H9 (cell line): ENCODE measurements around the gene ANKRD12. TPM values are rescaled to one million over a fixed set of nuclear protein-coding genes. Genes with fewer than 3 reads are reported as not detected.

Source experiments
- DNase-seq: peaks from one replicate; pipeline ENCODE4 v3.0.0-alpha.2; 2017
- H2AFZ ChIP-seq: one replicate; pipeline ENCODE4 v1.6.1; 2013; ENCODE audit warnings: mild to moderate bottlenecking, low read length, control low read depth, moderate library complexity
- H2AK5ac ChIP-seq: 2 replicates; pipeline ENCODE4 v1.6.1; 2013; ENCODE audit warnings: low read length, control low read depth, mixed read lengths; ENCODE audit not compliant: insufficient read length
- H2BK120ac ChIP-seq: one replicate; pipeline ENCODE4 v1.6.1; 2013; ENCODE audit warnings: low read depth, mild to moderate bottlenecking, low read length, control low read depth, inconsistent platforms; ENCODE audit not compliant: poor library complexity, severe bottlenecking
- H2BK12ac ChIP-seq: 2 replicates; pipeline ENCODE4 v1.6.1; 2013; ENCODE audit warnings: low read length, control low read depth, mixed read lengths, low read depth; ENCODE audit not compliant: insufficient read length
- H2BK15ac ChIP-seq: 2 replicates; pipeline ENCODE4 v1.6.1; 2013; ENCODE audit warnings: low read depth, low read length, control low read depth
- H2BK20ac ChIP-seq: one replicate; pipeline ENCODE4 v1.6.1; 2013; ENCODE audit warnings: low read depth, mild to moderate bottlenecking, low read length, control low read depth, inconsistent platforms; ENCODE audit not compliant: poor library complexity, severe bottlenecking
- H2BK5ac ChIP-seq: 2 replicates; pipeline ENCODE4 v1.6.1; 2013; ENCODE audit warnings: low read length, control low read depth, mixed read lengths; ENCODE audit not compliant: insufficient read length
- H3K14ac ChIP-seq: 2 replicates; pipeline ENCODE4 v1.6.1; 2013; ENCODE audit warnings: low read length, control low read depth; ENCODE audit not compliant: insufficient read depth
- H3K18ac ChIP-seq: 2 replicates; pipeline ENCODE4 v1.6.1; 2013; ENCODE audit warnings: low read depth, mild to moderate bottlenecking, mixed read lengths, low read length, control low read depth; ENCODE audit not compliant: insufficient read length
- H3K23ac ChIP-seq: 2 replicates; pipeline ENCODE4 v1.6.1; 2013; ENCODE audit warnings: low read length, control low read depth, mixed read lengths, low read depth; ENCODE audit not compliant: insufficient read length
- H3K23me2 ChIP-seq: 2 replicates; pipeline ENCODE4 v1.6.1; 2013; ENCODE audit warnings: low read depth, mild to moderate bottlenecking, mixed read lengths, low read length, control low read depth; ENCODE audit not compliant: insufficient read length, poor library complexity, severe bottlenecking
- H3K27ac ChIP-seq: 2 replicates; pipeline ENCODE4 v1.5.1; 2013; ENCODE audit warnings: low read length, control low read depth, mixed read lengths, low read depth; ENCODE audit not compliant: insufficient read length
- H3K27me3 ChIP-seq: 2 replicates; pipeline ENCODE4 v1.6.1; 2013; ENCODE audit warnings: low read length, control low read depth, inconsistent platforms; ENCODE audit not compliant: insufficient read depth
- H3K4ac ChIP-seq: 2 replicates; pipeline ENCODE4 v1.6.1; 2013; ENCODE audit warnings: low read depth, mild to moderate bottlenecking, control low read depth, inconsistent platforms, low read length, moderate library complexity
- H3K4me1 ChIP-seq: 2 replicates; pipeline ENCODE4 v1.6.1; 2013; ENCODE audit warnings: low read length, control low read depth, inconsistent platforms; ENCODE audit not compliant: insufficient read depth
- H3K4me2 ChIP-seq: 2 replicates; pipeline ENCODE4 v1.6.1; 2013; ENCODE audit warnings: low read length, control low read depth, mixed read lengths; ENCODE audit not compliant: insufficient read length, insufficient read depth
- H3K56ac ChIP-seq: 2 replicates; pipeline ENCODE4 v1.6.1; 2013; ENCODE audit warnings: low read depth, mild to moderate bottlenecking, mixed read lengths, low read length, control low read depth; ENCODE audit not compliant: insufficient read length
- H3K79me1 ChIP-seq: 2 replicates; pipeline ENCODE4 v1.6.1; 2013; ENCODE audit warnings: low read depth, mild to moderate bottlenecking, moderate library complexity, low read length, control low read depth, inconsistent platforms; ENCODE audit not compliant: insufficient read depth, poor library complexity, severe bottlenecking
- H3K79me2 ChIP-seq: 2 replicates; pipeline ENCODE4 v1.6.1; 2013; ENCODE audit warnings: low read length, control low read depth, inconsistent platforms; ENCODE audit not compliant: insufficient read depth
- H3K9ac ChIP-seq: 2 replicates; pipeline ENCODE4 v1.6.1; 2013; ENCODE audit warnings: low read length, control low read depth, mixed read lengths; ENCODE audit not compliant: insufficient read length; ENCODE audit errors: extremely low read depth
- H3K9me3 ChIP-seq: one replicate; pipeline ENCODE4 v1.6.1; 2013; ENCODE audit warnings: low read depth, low read length, inconsistent platforms; ENCODE audit not compliant: control insufficient read depth
- H3T11ph ChIP-seq: one replicate; pipeline ENCODE4 v1.6.1; 2013; ENCODE audit warnings: mild to moderate bottlenecking, low read length, control low read depth, inconsistent platforms
- H4K20me1 ChIP-seq: one replicate; pipeline ENCODE4 v1.6.1; 2013; ENCODE audit not compliant: control insufficient read depth, insufficient read length, insufficient read depth
- H4K5ac ChIP-seq: 2 replicates; pipeline ENCODE4 v1.6.1; 2013; ENCODE audit warnings: low read depth, mild to moderate bottlenecking, mixed read lengths, low read length, control low read depth; ENCODE audit not compliant: insufficient read length
- H4K8ac ChIP-seq: replicated peaks from 2 replicates; pipeline ENCODE4 v1.6.1; 2013; ENCODE audit warnings: low read length, control low read depth, mixed read lengths, low read depth; ENCODE audit not compliant: insufficient read length
- H4K91ac ChIP-seq: 2 replicates; pipeline ENCODE4 v1.6.1; 2013; ENCODE audit warnings: low read depth, mild to moderate bottlenecking, moderate library complexity, mixed read lengths, low read length, control low read depth; ENCODE audit not compliant: insufficient read length
- H3K27ac Mint-ChIP-seq, 3 experiments: 2 replicates in 2 of 3; 3 replicates in 1 of 3; pipeline ENCODE4 v1.8.0; 2020 to 2021; ENCODE audit warnings: mixed read lengths in 3 of 3, mild to moderate bottlenecking in 1 of 3, moderate library complexity in 1 of 3
- H3K27me3 Mint-ChIP-seq: 2 replicates; pipeline ENCODE4 v1.8.0; 2021; ENCODE audit warnings: low read depth, mild to moderate bottlenecking, moderate library complexity, mixed read lengths
- H3K36me3 Mint-ChIP-seq, 3 experiments: 2 replicates in 2 of 3; 3 replicates in 1 of 3; pipeline ENCODE4 v1.8.0; 2020 to 2021; ENCODE audit warnings: low read depth in 3 of 3, mixed read lengths in 3 of 3; ENCODE audit not compliant: insufficient read depth in 1 of 3
- H3K4me1 Mint-ChIP-seq, 2 experiments: 2 replicates each; pipeline ENCODE4 v1.8.0; 2020; ENCODE audit warnings: mixed read lengths in 2 of 2
- H3K4me3 Mint-ChIP-seq, 2 experiments: 2 replicates in 1 of 2; 3 replicates in 1 of 2; pipeline ENCODE4 v1.8.0; 2020 to 2021; ENCODE audit warnings: mild to moderate bottlenecking in 2 of 2, mixed read lengths in 2 of 2, moderate library complexity in 1 of 2
- H3K9me3 Mint-ChIP-seq, 2 experiments: 2 replicates in 1 of 2; 3 replicates in 1 of 2; pipeline ENCODE4 v1.8.0; 2020; ENCODE audit warnings: mild to moderate bottlenecking in 2 of 2, mixed read lengths in 2 of 2, moderate library complexity in 1 of 2
- WGBS: extraction: QIAGEN DNeasy Blood & Tissue Kit; methylation state at CpG from one replicate; pipeline ENCODE4 v1.1.7; 2013; ENCODE audit warnings: missing lambda C conversion rate, low lambda C conversion rate, mixed read lengths; ENCODE audit not compliant: insufficient read length; ENCODE audit errors: extremely low coverage; 5-methylcytosine and 5-hydroxymethylcytosine counted together
- total RNA-seq: library from RNA; stranded (reverse); gene quantifications from 2 replicates; pipeline ENCODE4 v1.2.1, GENCODE V29; 2021
- TF ChIP-seq, protein P1 (sequence below): fragments of 200-600 bp; sonication (generic); conservative IDR thresholded peaks from 3 replicates; pipeline ENCODE4 v1.8.0; 2021; ENCODE audit warnings: antibody characterized with exemption, mild to moderate bottlenecking

ANKRD12 gene
- total RNA-seq, 1 experiment from 2014 or later: 38.9 TPM

DNA sequence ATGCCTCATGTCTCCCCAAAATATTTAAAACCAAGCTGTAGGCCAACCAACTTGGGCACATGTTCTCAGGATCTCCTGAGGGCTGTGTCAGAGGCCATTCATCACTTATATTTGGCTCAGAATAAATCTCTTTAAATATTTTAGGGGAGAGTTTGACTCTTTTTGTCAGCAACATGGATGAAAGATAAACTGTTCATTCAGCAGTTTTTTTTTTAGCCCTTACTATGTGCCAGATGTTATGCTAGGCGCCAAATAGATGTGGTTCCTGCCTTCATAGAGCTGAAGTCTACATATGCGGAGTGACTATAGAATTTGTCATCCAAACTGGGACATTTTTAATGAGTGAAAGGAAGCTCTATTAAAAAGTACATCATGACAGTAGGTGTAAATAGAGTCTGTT is 155.5 kb downstream of the ANKRD12 start:
- no peak overlapping the region for H3K4me3 Mint-ChIP-seq
- TF ChIP-seq, protein P1, sequence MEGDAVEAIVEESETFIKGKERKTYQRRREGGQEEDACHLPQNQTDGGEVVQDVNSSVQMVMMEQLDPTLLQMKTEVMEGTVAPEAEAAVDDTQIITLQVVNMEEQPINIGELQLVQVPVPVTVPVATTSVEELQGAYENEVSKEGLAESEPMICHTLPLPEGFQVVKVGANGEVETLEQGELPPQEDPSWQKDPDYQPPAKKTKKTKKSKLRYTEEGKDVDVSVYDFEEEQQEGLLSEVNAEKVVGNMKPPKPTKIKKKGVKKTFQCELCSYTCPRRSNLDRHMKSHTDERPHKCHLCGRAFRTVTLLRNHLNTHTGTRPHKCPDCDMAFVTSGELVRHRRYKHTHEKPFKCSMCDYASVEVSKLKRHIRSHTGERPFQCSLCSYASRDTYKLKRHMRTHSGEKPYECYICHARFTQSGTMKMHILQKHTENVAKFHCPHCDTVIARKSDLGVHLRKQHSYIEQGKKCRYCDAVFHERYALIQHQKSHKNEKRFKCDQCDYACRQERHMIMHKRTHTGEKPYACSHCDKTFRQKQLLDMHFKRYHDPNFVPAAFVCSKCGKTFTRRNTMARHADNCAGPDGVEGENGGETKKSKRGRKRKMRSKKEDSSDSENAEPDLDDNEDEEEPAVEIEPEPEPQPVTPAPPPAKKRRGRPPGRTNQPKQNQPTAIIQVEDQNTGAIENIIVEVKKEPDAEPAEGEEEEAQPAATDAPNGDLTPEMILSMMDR: no peak
- peaks cover 54 to 64% of the 10 kb centered on the region in 2 experiments for H3K9me3 Mint-ChIP-seq
- no peak overlapping the region for H2AFZ ChIP-seq
- H3K4me2 ChIP-seq: no peak overlapping the region
- no peaks in the 10 kb centered on the region for H3K27me3 ChIP-seq
- H3K27me3 Mint-ChIP-seq: no peaks in the 10 kb centered on the region
- no peaks in the 10 kb centered on the region for H3K79me1 ChIP-seq
- no peak for DNase-seq
- no peak overlapping the region for H3K14ac ChIP-seq
- no peak overlapping the region for H2BK120ac ChIP-seq
- H4K5ac ChIP-seq: no peak overlapping the region
- no peaks in the 10 kb centered on the region for H3K79me2 ChIP-seq
- H3K56ac ChIP-seq: no peak overlapping the region
- no peaks in the 10 kb centered on the region for H3K4me1 ChIP-seq
- H3K18ac ChIP-seq: no peak overlapping the region
- no peak overlapping the region for H2BK20ac ChIP-seq
- no peak overlapping the region for H2BK15ac ChIP-seq
- no peak overlapping the region for H4K8ac ChIP-seq
- no peaks in the 10 kb centered on the region; a peak in 1 of 4 replicates for H3K4me1 Mint-ChIP-seq
- peaks cover 14% of the 10 kb centered on the region for H3K9me3 ChIP-seq
- H3K36me3 Mint-ChIP-seq: peaks cover 26 to 52% (median 36%) of the 10 kb centered on the region in 3 experiments
- no peak overlapping the region for H4K91ac ChIP-seq
- no peaks in the 10 kb centered on the region for H3K23me2 ChIP-seq
- H3K9ac ChIP-seq: no peak overlapping the region
- H4K20me1 ChIP-seq: no peaks in the 10 kb centered on the region
- H3K27ac Mint-ChIP-seq: no peak overlapping the region
- no peak overlapping the region for H3T11ph ChIP-seq
- H2BK5ac ChIP-seq: no peak overlapping the region
- WGBS: no CpG with 5 or more reads among the region's 2 CpGs
- no peak overlapping the region for H2AK5ac ChIP-seq
- no peak overlapping the region for H3K23ac ChIP-seq
- H3K4ac ChIP-seq: no peak overlapping the region
- no peak overlapping the region for H2BK12ac ChIP-seq
- H3K27ac ChIP-seq: no peak overlapping the region
